PC-9 (cell line): ENCODE results near the gene TBC1D22A. TPM values are rescaled to one million over a fixed set of nuclear protein-coding genes. Genes with fewer than 3 reads are reported as not detected.

ENCODE experiments used
- BruUV-seq: library from RNA; stranded (reverse); fragments of 400-500 nt; replicated peaks from 2 replicates; lab custom pipeline; 2021; lab: Mats Ljungman, UMichigan
- CTCF ChIA-PET: fragments of 300-600 bp; sonication (Branson Sonifier 250); formaldehyde crosslinking; loops from one replicate; lab custom pipeline; 2022; ENCODE audit warnings: antibody characterized with exemption; lab: Charles Lee
- POLR2A ChIA-PET: fragments of 300-600 bp; sonication (Branson Sonifier 250); formaldehyde crosslinking; loops from one replicate; lab custom pipeline; 2022; ENCODE audit warnings: antibody characterized with exemption; ENCODE audit not compliant: unreplicated experiment; lab: Charles Lee
- DNase-seq, 2 experiments: peaks; one replicate each; pipeline versions ENCODE4 v3.0.0 to v3.0.0-alpha.2; 2015 to 2022; ENCODE audit warnings: mixed read lengths in 1 of 2
- H2AFZ ChIP-seq: fragments of 200-600 bp; sonication (generic); 2 replicates; pipeline ENCODE4 v1.8.1; 2017; ENCODE audit warnings: antibody characterized with exemption
- H3F3A ChIP-seq: fragments of 200-600 bp; sonication (generic); 2 replicates; pipeline ENCODE4 v1.8.1; 2017; ENCODE audit warnings: antibody characterized with exemption, mild to moderate bottlenecking, low read depth; ENCODE audit not compliant: insufficient read depth
- H3K27ac ChIP-seq: fragments of 200-600 bp; sonication (generic); 2 replicates; pipeline ENCODE4 v1.6.1; 2016; ENCODE audit warnings: mixed run types
- H3K27me3 ChIP-seq: fragments of 200-600 bp; sonication (generic); 2 replicates; pipeline ENCODE4 v1.6.1; 2016; ENCODE audit warnings: low read depth, mixed run types; ENCODE audit not compliant: insufficient read depth
- H3K36me3 ChIP-seq: fragments of 200-600 bp; sonication (generic); 2 replicates; pipeline ENCODE4 v1.6.1; 2016; ENCODE audit warnings: low read depth, mixed run types
- H3K4me1 ChIP-seq: fragments of 200-600 bp; sonication (generic); replicated peaks from 2 replicates; pipeline ENCODE4 v1.6.1; 2016; ENCODE audit warnings: mixed run types; ENCODE audit not compliant: insufficient read depth
- H3K4me2 ChIP-seq: fragments of 200-600 bp; sonication (generic); 2 replicates; pipeline ENCODE4 v1.6.1; 2017; ENCODE audit warnings: mixed run types
- H3K4me3 ChIP-seq: fragments of 200-600 bp; sonication (generic); 2 replicates; pipeline ENCODE4 v1.6.1; 2016; ENCODE audit warnings: mixed run types
- H3K79me2 ChIP-seq: fragments of 200-600 bp; sonication (generic); 2 replicates; pipeline ENCODE4 v1.6.1; 2017; ENCODE audit warnings: low read depth, mixed run types
- H3K9me2 ChIP-seq: fragments of 200-600 bp; sonication (generic); 2 replicates; pipeline ENCODE4 v1.8.1; 2017; ENCODE audit warnings: mild to moderate bottlenecking; ENCODE audit not compliant: insufficient read depth
- H3K9me3 ChIP-seq: fragments of 200-600 bp; sonication (generic); 2 replicates; pipeline ENCODE4 v1.8.1; 2016; ENCODE audit warnings: low read depth; ENCODE audit not compliant: insufficient read depth
- H4K20me1 ChIP-seq: fragments of 200-600 bp; sonication (generic); 2 replicates; pipeline ENCODE4 v1.8.1; 2017; ENCODE audit not compliant: insufficient read depth
- CTCF ChIP-seq: fragments of 200-600 bp; sonication (generic); conservative IDR thresholded peaks from 2 replicates; pipeline ENCODE4 v1.6.1; 2017; ENCODE audit warnings: mixed run types, antibody characterized with exemption, mild to moderate bottlenecking, moderate library complexity
- EZH2 ChIP-seq: fragments of 200-600 bp; sonication (generic); IDR thresholded peaks from 2 replicates; pipeline ENCODE4 v1.8.0; 2017; ENCODE audit warnings: antibody characterized with exemption, low read depth
- intact Hi-C: fragments of 100-400 bp; cut with micrococcal nuclease; formaldehyde crosslinking; loops from one replicate; pipeline ENCODE4 v1.10.0; 2022; ENCODE audit not compliant: unreplicated experiment
- total RNA-seq: library from RNA; stranded (reverse); gene quantifications from 2 replicates; pipeline ENCODE4 v1.2.3, GENCODE V29; 2021

Gene TBC1D22A
- total RNA-seq, 1 experiment from 2014 or later, result 40.3 TPM

DNA sequence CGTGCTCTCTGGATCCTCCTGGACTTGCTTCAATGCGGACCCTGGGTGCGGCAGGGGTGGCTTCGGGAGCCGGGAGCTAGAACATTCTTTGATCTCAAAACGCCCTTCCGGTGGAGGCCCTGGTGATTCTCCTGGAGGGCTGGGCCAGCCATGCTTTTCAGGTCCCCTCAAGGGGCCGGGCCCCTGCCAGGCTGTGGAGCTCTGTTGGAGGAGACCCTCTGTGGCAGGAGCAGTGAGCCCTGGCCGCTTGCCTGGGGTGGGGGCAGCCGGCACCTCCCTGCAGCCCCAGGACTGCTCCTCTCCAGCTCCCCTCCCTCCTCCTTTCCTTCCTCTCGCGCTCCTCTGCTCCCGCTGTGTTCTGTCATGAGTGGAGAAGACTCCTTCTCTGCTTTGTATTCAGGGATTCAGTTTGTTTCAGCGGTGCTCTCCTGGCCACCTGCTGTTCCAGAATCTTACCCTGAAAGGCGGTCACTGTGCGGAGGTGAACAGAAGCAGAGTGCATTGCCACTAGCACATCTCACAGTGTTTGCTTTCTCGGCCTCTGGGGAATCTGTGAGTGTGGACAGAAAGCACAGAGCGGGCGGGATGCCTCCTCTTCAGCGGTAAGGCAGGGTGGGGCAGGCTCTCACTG lies 289.1 kb downstream of the TBC1D22A start:
- no peak for TF ChIP-seq CTCF
- Histone ChIP-seq H3K9me2 (no peaks in the 10 kb centered on the region), H3K27ac (no peak overlapping the region), H3K9me3 (no peaks in the 10 kb centered on the region), H3K4me3 (no peak overlapping the region), H3K79me2 (no peaks in the 10 kb centered on the region), H3K27me3 (no peaks in the 10 kb centered on the region), H3K4me2 (no peak overlapping the region), H3F3A (no peaks in the 10 kb centered on the region), H3K36me3 (no peaks in the 10 kb centered on the region), H4K20me1 (peaks cover 23% of the 10 kb centered on the region), H3K4me1 (no peaks in the 10 kb centered on the region), H2AFZ (no peak overlapping the region)
- ChIA-PET POLR2A (no interaction called here), CTCF (no interaction called here)
- no TSS peak for BruUV-seq
- DNase-seq, result no peak
- intact Hi-C loops, result no loop called here

DNA sequence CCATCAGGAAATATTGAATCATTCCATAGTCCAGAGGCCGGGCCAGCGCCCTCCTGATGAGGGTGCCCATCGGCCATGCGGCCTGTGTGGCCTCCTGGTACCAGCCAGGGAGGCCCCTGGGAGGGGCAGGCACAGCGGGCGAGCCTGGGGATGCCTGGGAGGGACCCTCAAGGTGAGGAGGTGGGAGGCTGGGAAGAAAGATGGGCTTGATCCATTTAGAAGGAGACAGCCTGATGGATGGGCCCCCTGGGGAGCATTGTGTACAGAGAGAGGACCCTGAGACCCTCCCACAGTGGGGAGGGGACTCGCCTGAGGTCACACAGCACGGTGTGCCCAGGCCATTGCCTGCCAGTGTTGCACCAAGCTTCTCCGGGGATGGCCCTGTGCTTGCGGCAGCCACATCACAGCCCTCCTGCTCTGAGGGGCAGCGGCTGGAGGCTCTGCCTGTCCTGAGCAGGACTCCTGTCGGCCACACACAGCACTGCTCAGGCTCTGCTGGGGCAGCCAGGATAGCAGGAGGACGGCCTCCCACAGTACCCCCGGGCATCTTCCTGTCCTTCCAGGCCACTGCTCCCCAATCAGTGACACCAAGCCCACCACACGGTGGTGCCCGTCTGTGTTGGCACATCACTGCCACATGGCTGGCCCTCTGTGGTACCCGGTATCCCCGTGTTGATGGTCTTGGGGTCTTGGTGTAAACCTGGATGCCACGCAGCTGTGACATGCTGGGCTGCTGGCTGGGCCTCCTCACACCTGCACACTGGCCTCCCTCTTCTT lies 290.0 kb downstream of the TBC1D22A start:
- H3K9me2 ChIP-seq, result no peaks in the 10 kb centered on the region
- DNase-seq, result no peak
- no peaks in the 10 kb centered on the region for H3K9me3 ChIP-seq
- intact Hi-C loops, result no loop called here
- H3K36me3 ChIP-seq, result no peaks in the 10 kb centered on the region
- TF ChIP-seq CTCF (no peak), EZH2 (no peak)
- H3K79me2 ChIP-seq, result no peaks in the 10 kb centered on the region
- no peaks in the 10 kb centered on the region for H3F3A ChIP-seq
- no peaks in the 10 kb centered on the region for H3K27me3 ChIP-seq
- H3K4me2 ChIP-seq, result no peak overlapping the region
- BruUV-seq, result no TSS peak
- no peak overlapping the region for H2AFZ ChIP-seq
- H3K27ac ChIP-seq, result no peak overlapping the region
- no peak overlapping the region for H3K4me3 ChIP-seq
- H3K4me1 ChIP-seq, result no peaks in the 10 kb centered on the region
- CTCF ChIA-PET, result no interaction called here
- H4K20me1 ChIP-seq, result peaks cover 23% of the 10 kb centered on the region
- POLR2A ChIA-PET, result no interaction called here

- POLR2A ChIA-PET, result no interaction called here
- no peak overlapping the region for H3K4me2 ChIP-seq
Observed at GRCh38 chr22:47053013-47053725, 290.7 kb downstream of the TBC1D22A start.

More at GRCh38 chr22:47053013-47053725, 290.7 kb downstream of the TBC1D22A start:
- H3K27me3 ChIP-seq, result no peaks in the 10 kb centered on the region
- no TSS peak for BruUV-seq
- no peaks in the 10 kb centered on the region for H3K36me3 ChIP-seq
- no peak overlapping the region for H3K27ac ChIP-seq
- intact Hi-C loops, result no loop called here
- CTCF ChIA-PET, result no interaction called here
- H2AFZ ChIP-seq, result no peak overlapping the region
- TF ChIP-seq EZH2 (no peak), CTCF (no peak)
- no peaks in the 10 kb centered on the region for H3K9me2 ChIP-seq
- no peaks in the 10 kb centered on the region for H3K9me3 ChIP-seq
- DNase-seq, result no peak
- no peaks in the 10 kb centered on the region for H3F3A ChIP-seq
- peaks cover 16% of the 10 kb centered on the region for H4K20me1 ChIP-seq
- H3K4me3 ChIP-seq, result no peak overlapping the region
- H3K4me1 ChIP-seq, result no peaks in the 10 kb centered on the region
- no peaks in the 10 kb centered on the region for H3K79me2 ChIP-seq
